GM23338 (cell line): ENCODE results near the gene HNRNPF. TPM values are rescaled to one million over a fixed set of nuclear protein-coding genes. Genes with fewer than 3 reads are reported as not detected.

Source experiments
- ATAC-seq: fragments of 200-7000 bp; cut with Tn5 transposase; 3 replicates; pipeline ENCODE4 v1.9.1; 2020
- DNase-seq: peaks from one replicate; pipeline ENCODE4 v3.0.0-alpha.2; 2015; ENCODE audit warnings: low spot score
- H2AFZ ChIP-seq: fragments of 200-600 bp; sonication (generic); 2 replicates; pipeline ENCODE4 v1.8.0; 2016; ENCODE audit warnings: antibody characterized with exemption, mild to moderate bottlenecking, moderate library complexity
- H3F3A ChIP-seq: fragments of 200-600 bp; sonication (generic); replicated peaks from 2 replicates; pipeline ENCODE4 v1.8.0; 2017; ENCODE audit warnings: antibody characterized with exemption, mixed run types, low read depth
- H3K27ac ChIP-seq: fragments of 200-600 bp; sonication (generic); 2 replicates; pipeline ENCODE4 v1.6.1; 2016; ENCODE audit warnings: low read depth
- H3K27me3 ChIP-seq: fragments of 200-600 bp; sonication (generic); 2 replicates; pipeline ENCODE4 v1.8.0; 2016; ENCODE audit warnings: mild to moderate bottlenecking, mixed run types, moderate library complexity; ENCODE audit not compliant: insufficient read depth
- H3K36me3 ChIP-seq: fragments of 200-600 bp; sonication (generic); 2 replicates; pipeline ENCODE4 v1.8.0; 2016; ENCODE audit warnings: mild to moderate bottlenecking; ENCODE audit not compliant: insufficient read depth
- H3K4me1 ChIP-seq: fragments of 200-600 bp; sonication (generic); 2 replicates; pipeline ENCODE4 v1.8.0; 2016; ENCODE audit warnings: mild to moderate bottlenecking, moderate library complexity; ENCODE audit not compliant: insufficient read depth
- H3K4me2 ChIP-seq: fragments of 200-600 bp; sonication (generic); 2 replicates; pipeline ENCODE4 v1.7.1; 2017; ENCODE audit warnings: mixed run types
- H3K4me3 ChIP-seq: fragments of 200-600 bp; sonication (generic); 2 replicates; pipeline ENCODE4 v1.6.1; 2016; ENCODE audit warnings: mixed run types
- H3K79me2 ChIP-seq: fragments of 200-600 bp; sonication (generic); replicated peaks from 2 replicates; pipeline ENCODE4 v1.8.0; 2017; ENCODE audit warnings: mild to moderate bottlenecking; ENCODE audit not compliant: insufficient read depth
- H3K9me2 ChIP-seq: fragments of 200-600 bp; sonication (generic); 2 replicates; pipeline ENCODE4 v1.8.0; 2017; ENCODE audit not compliant: insufficient read depth
- H4K20me1 ChIP-seq: fragments of 200-600 bp; sonication (generic); replicated peaks from 2 replicates; pipeline ENCODE4 v1.8.0; 2017; ENCODE audit warnings: mild to moderate bottlenecking; ENCODE audit not compliant: insufficient read depth
- H3K27ac Mint-ChIP-seq: 2 replicates; pipeline ENCODE4 v1.8.0; 2020; ENCODE audit warnings: inconsistent platforms, mild to moderate bottlenecking, moderate library complexity, mixed read lengths
- H3K27me3 Mint-ChIP-seq: 3 replicates; pipeline ENCODE4 v1.8.0; 2022; ENCODE audit warnings: low read depth, mild to moderate bottlenecking, moderate library complexity, mixed read lengths, inconsistent platforms; ENCODE audit not compliant: insufficient read depth, poor library complexity
- H3K36me3 Mint-ChIP-seq: 3 replicates; pipeline ENCODE4 v1.8.0; 2021; ENCODE audit warnings: low read depth, mild to moderate bottlenecking, inconsistent platforms, moderate library complexity, mixed read lengths
- H3K4me1 Mint-ChIP-seq: 3 replicates; pipeline ENCODE4 v1.8.0; 2020; ENCODE audit warnings: mild to moderate bottlenecking, inconsistent platforms, mixed read lengths
- H3K4me3 Mint-ChIP-seq: 3 replicates; pipeline ENCODE4 v1.8.0; 2021; ENCODE audit warnings: moderate library complexity, mild to moderate bottlenecking, inconsistent platforms, mixed read lengths
- H3K9me3 Mint-ChIP-seq: 3 replicates; pipeline ENCODE4 v1.8.0; 2020; ENCODE audit warnings: moderate library complexity, mild to moderate bottlenecking, inconsistent platforms, mixed read lengths
- CREB1 ChIP-seq: fragments of 250-450 bp; sonication (Bioruptor Pico); IDR thresholded peaks from 2 replicates; pipeline ENCODE4 v1.5.0; 2020; ENCODE audit warnings: low read depth, mild to moderate bottlenecking, moderate library complexity
- CTCF ChIP-seq, 2 experiments: fragments of 200-600 bp in 1 of 2; sonication (generic) in 1 of 2; conservative IDR thresholded peaks; 2 replicates each; pipeline versions ENCODE4 v1.5.1 to v1.6.1; 2016 to 2017; ENCODE audit warnings: antibody characterized with exemption in 2 of 2, low read depth in 2 of 2, mild to moderate bottlenecking in 2 of 2, moderate library complexity in 1 of 2
- EZH2phosphoT487 ChIP-seq: fragments of 200-600 bp; sonication (generic); IDR thresholded peaks from one replicate; pipeline ENCODE4 v1.8.1; 2018; ENCODE audit warnings: antibody characterized with exemption; ENCODE audit not compliant: unreplicated experiment
- JUNB ChIP-seq: IDR thresholded peaks from one replicate; pipeline ENCODE4 v1.6.1; 2016; ENCODE audit warnings: antibody characterized with exemption; ENCODE audit not compliant: unreplicated experiment
- NANOG ChIP-seq: IDR thresholded peaks from 2 replicates; pipeline ENCODE4 v1.6.1; 2016; ENCODE audit warnings: antibody characterized with exemption, borderline replicate concordance
- STAT1 ChIP-seq: IDR thresholded peaks from one replicate; pipeline ENCODE4 v1.6.1; 2016; ENCODE audit warnings: antibody characterized with exemption; ENCODE audit not compliant: unreplicated experiment
- ZNF114 ChIP-seq: fragments of 250-450 bp; sonication (Bioruptor Pico); IDR thresholded peaks from 2 replicates; pipeline ENCODE4 v1.5.0; 2020; ENCODE audit warnings: mild to moderate bottlenecking, moderate library complexity
- ZNF331 ChIP-seq: fragments of 250-450 bp; sonication (Bioruptor Pico); IDR thresholded peaks from 2 replicates; pipeline ENCODE4 v1.5.0; 2020; ENCODE audit warnings: low read depth, mild to moderate bottlenecking, moderate library complexity
- ZNF462 ChIP-seq: fragments of 250-450 bp; sonication (Bioruptor Pico); IDR thresholded peaks from 2 replicates; pipeline ENCODE4 v1.5.0; 2020; ENCODE audit warnings: mild to moderate bottlenecking, moderate library complexity
- polyA plus RNA-seq: library from polyadenylated mRNA; unstranded; fragments of >200 nt; fragmentation: Nextera tagmentation; extraction: Ambion mirVana; gene quantifications from 2 replicates; pipeline ENCODE4 v1.2.1, GENCODE V29; 2016
- total RNA-seq: library from RNA; depleted of rRNA; stranded (reverse); fragments of >200 nt; shearing (Covaris generic); gene quantifications from 2 replicates; pipeline ENCODE4 v1.2.3, GENCODE V29; 2014
- TF ChIP-seq, protein P1 (sequence below): IDR thresholded peaks from one replicate; pipeline ENCODE4 v1.6.1; 2018; ENCODE audit warnings: antibody characterized with exemption; ENCODE audit not compliant: unreplicated experiment
- TF ChIP-seq, protein P2 (sequence below): IDR thresholded peaks from 2 replicates; pipeline ENCODE4 v1.6.1; 2016; ENCODE audit warnings: antibody characterized with exemption

The HNRNPF gene
- total and polyA plus RNA-seq, 2 experiments from 2014 or later, result 210 to 378 TPM

GRCh38 chr10:43341450-43341849 is 67.5 kb downstream of the HNRNPF start (continued):
- TF ChIP-seq, protein P1, sequence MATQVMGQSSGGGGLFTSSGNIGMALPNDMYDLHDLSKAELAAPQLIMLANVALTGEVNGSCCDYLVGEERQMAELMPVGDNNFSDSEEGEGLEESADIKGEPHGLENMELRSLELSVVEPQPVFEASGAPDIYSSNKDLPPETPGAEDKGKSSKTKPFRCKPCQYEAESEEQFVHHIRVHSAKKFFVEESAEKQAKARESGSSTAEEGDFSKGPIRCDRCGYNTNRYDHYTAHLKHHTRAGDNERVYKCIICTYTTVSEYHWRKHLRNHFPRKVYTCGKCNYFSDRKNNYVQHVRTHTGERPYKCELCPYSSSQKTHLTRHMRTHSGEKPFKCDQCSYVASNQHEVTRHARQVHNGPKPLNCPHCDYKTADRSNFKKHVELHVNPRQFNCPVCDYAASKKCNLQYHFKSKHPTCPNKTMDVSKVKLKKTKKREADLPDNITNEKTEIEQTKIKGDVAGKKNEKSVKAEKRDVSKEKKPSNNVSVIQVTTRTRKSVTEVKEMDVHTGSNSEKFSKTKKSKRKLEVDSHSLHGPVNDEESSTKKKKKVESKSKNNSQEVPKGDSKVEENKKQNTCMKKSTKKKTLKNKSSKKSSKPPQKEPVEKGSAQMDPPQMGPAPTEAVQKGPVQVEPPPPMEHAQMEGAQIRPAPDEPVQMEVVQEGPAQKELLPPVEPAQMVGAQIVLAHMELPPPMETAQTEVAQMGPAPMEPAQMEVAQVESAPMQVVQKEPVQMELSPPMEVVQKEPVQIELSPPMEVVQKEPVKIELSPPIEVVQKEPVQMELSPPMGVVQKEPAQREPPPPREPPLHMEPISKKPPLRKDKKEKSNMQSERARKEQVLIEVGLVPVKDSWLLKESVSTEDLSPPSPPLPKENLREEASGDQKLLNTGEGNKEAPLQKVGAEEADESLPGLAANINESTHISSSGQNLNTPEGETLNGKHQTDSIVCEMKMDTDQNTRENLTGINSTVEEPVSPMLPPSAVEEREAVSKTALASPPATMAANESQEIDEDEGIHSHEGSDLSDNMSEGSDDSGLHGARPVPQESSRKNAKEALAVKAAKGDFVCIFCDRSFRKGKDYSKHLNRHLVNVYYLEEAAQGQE, result no peak
- TF ChIP-seq ZNF331 (CRISPR knock-in tag) (no peak), CTCF (conservative IDR thresholded peaks at IDR 0.05; ENCODE audit: low read depth in 2 of 2) (no peak), CREB1 (CRISPR knock-in tag) (no peak), NANOG (no peak), ZNF114 (CRISPR knock-in tag) (no peak), STAT1 (no peak), JUNB (no peak)
- TF ChIP-seq, protein P2, sequence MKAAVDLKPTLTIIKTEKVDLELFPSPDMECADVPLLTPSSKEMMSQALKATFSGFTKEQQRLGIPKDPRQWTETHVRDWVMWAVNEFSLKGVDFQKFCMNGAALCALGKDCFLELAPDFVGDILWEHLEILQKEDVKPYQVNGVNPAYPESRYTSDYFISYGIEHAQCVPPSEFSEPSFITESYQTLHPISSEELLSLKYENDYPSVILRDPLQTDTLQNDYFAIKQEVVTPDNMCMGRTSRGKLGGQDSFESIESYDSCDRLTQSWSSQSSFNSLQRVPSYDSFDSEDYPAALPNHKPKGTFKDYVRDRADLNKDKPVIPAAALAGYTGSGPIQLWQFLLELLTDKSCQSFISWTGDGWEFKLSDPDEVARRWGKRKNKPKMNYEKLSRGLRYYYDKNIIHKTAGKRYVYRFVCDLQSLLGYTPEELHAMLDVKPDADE, result no peak

DNA sequence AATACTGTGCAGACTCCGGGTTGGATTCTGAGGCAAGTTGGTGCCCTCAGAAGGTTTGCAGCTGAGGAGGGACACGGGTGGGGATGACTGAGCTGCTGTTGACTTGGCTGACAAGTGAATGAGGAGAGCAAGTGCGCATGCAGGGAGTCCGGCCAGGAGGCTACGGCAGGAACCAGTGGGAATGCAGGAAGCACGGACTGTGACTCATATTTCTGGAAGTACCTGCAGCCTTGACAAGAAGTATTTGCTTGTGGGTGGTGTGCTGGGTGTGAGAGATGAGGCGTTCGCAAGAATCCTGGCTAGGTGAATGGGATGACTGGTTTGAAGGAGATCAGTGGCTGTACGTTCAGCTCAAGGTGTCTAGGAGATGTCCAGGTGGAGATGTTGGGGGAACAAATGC is 68.4 kb downstream of the HNRNPF start:
- H3K4me2 ChIP-seq, result no peak overlapping the region
- Mint-ChIP-seq H3K27me3 (peaks cover 17% of the 10 kb centered on the region), H3K27ac (no peak overlapping the region), H3K4me1 (peaks cover 12% of the 10 kb centered on the region), H3K36me3 (no peaks in the 10 kb centered on the region), H3K4me3 (no peak overlapping the region), H3K9me3 (no peaks in the 10 kb centered on the region)
- no peak for ATAC-seq
- H4K20me1 ChIP-seq, result no peaks in the 10 kb centered on the region
- no peak overlapping the region for H2AFZ ChIP-seq
- no peaks in the 10 kb centered on the region for H3K36me3 ChIP-seq
- no peak overlapping the region for H3K27ac ChIP-seq
- H3K4me3 ChIP-seq, result no peak overlapping the region
- no peak for DNase-seq
- no peaks in the 10 kb centered on the region for H3K79me2 ChIP-seq
- H3K27me3 ChIP-seq, result no peaks in the 10 kb centered on the region
- peaks cover 17% of the 10 kb centered on the region for H3K4me1 ChIP-seq
- peaks cover 3% of the 10 kb centered on the region; the same call in 1 of the 2 replicates for H3F3A ChIP-seq
- H3K9me2 ChIP-seq, result no peaks in the 10 kb centered on the region
- TF ChIP-seq CREB1 (CRISPR knock-in tag) (no peak), ZNF462 (CRISPR knock-in tag) (no peak), NANOG (no peak), EZH2phosphoT487 (no peak), STAT1 (no peak)
- TF ChIP-seq, protein P2, result no peak
